Neuronal stem cell (in vitro differentiated cells): ENCODE measurements around the gene ANKRD7.

Source experiments
- DNase-seq: peaks from one replicate; pipeline ENCODE4 v3.0.0-alpha.2; 2013; ENCODE audit warnings: low spot score
- H2AFZ ChIP-seq: one replicate; pipeline ENCODE4 v1.6.1; 2013; ENCODE audit warnings: mild to moderate bottlenecking, low read length, inconsistent platforms
- H2AK5ac ChIP-seq: 2 replicates; pipeline ENCODE4 v1.6.1; 2013; ENCODE audit warnings: low read depth, mild to moderate bottlenecking, inconsistent platforms, low read length, moderate library complexity, mixed read lengths
- H2BK120ac ChIP-seq: 2 replicates; pipeline ENCODE4 v1.6.1; 2013; ENCODE audit warnings: low read depth, mild to moderate bottlenecking, inconsistent platforms, low read length, moderate library complexity, mixed read lengths
- H2BK12ac ChIP-seq: one replicate; pipeline ENCODE4 v1.6.1; 2013; ENCODE audit warnings: low read length, inconsistent platforms
- H2BK15ac ChIP-seq: 2 replicates; pipeline ENCODE4 v1.6.1; 2013; ENCODE audit warnings: mild to moderate bottlenecking, low read length, inconsistent platforms, mixed read lengths
- H2BK5ac ChIP-seq: one replicate; pipeline ENCODE4 v1.6.1; 2013; ENCODE audit warnings: inconsistent platforms, mild to moderate bottlenecking, low read length, moderate library complexity
- H3K14ac ChIP-seq: one replicate; pipeline ENCODE4 v1.6.1; 2013; ENCODE audit warnings: low read length, inconsistent platforms
- H3K18ac ChIP-seq: 2 replicates; pipeline ENCODE4 v1.6.1; 2013; ENCODE audit warnings: low read length, inconsistent platforms
- H3K23ac ChIP-seq: 2 replicates; pipeline ENCODE4 v1.6.1; 2013; ENCODE audit warnings: low read depth, mild to moderate bottlenecking, mixed read lengths, low read length, inconsistent platforms; ENCODE audit not compliant: poor library complexity
- H3K27ac ChIP-seq: replicated peaks from 3 replicates; pipeline ENCODE4 v1.5.1; 2013; ENCODE audit warnings: low read length, inconsistent platforms
- H3K27me3 ChIP-seq, 3 experiments: 2 replicates each; pipeline ENCODE4 v1.6.1; 2013; ENCODE audit warnings: low read length in 3 of 3, mild to moderate bottlenecking in 2 of 3, inconsistent platforms in 1 of 3, low read depth in 1 of 3, mixed read lengths in 1 of 3, moderate library complexity in 1 of 3; ENCODE audit not compliant: control insufficient read depth in 3 of 3, insufficient read depth in 3 of 3
- H3K36me3 ChIP-seq, 2 donors: replicated peaks in 1 of 2; 2 replicates each; pipeline ENCODE4 v1.6.1; 2013; ENCODE audit warnings: low read length in 2 of 2; ENCODE audit not compliant: control insufficient read depth in 2 of 2, insufficient read depth in 2 of 2
- H3K4ac ChIP-seq: 2 replicates; pipeline ENCODE4 v1.6.1; 2013; ENCODE audit warnings: inconsistent platforms, mild to moderate bottlenecking, low read length, moderate library complexity
- H3K4me1 ChIP-seq, 2 donors: 1 replicate in 1 of 2; 2 replicates in 1 of 2; pipeline ENCODE4 v1.6.1; 2013; ENCODE audit warnings: low read length in 2 of 2, low read depth in 1 of 2; ENCODE audit not compliant: control insufficient read depth in 2 of 2, insufficient read depth in 1 of 2
- H3K4me2 ChIP-seq: one replicate; pipeline ENCODE4 v1.6.1; 2013; ENCODE audit warnings: mild to moderate bottlenecking, low read length, inconsistent platforms; ENCODE audit not compliant: insufficient read depth, poor library complexity, severe bottlenecking
- H3K4me3 ChIP-seq, 2 donors: 2 replicates each; pipeline ENCODE4 v1.5.1; 2013; ENCODE audit warnings: low read length in 2 of 2, mild to moderate bottlenecking in 2 of 2, inconsistent platforms in 1 of 2, moderate library complexity in 1 of 2
- H3K79me1 ChIP-seq: one replicate; pipeline ENCODE4 v1.6.1; 2013; ENCODE audit warnings: low read depth, mild to moderate bottlenecking, inconsistent platforms, low read length, moderate library complexity
- H3K9ac ChIP-seq: one replicate; pipeline ENCODE4 v1.6.1; 2013; ENCODE audit warnings: mild to moderate bottlenecking, low read depth, low read length, inconsistent platforms; ENCODE audit not compliant: poor library complexity
- H3K9me3 ChIP-seq, 2 donors: replicated peaks in 1 of 2; 2 replicates each; pipeline versions ENCODE3 to v1.6.1; 2013; ENCODE audit warnings: low read length in 2 of 2, mild to moderate bottlenecking in 2 of 2, inconsistent platforms in 1 of 2, low read depth in 1 of 2, mixed read lengths in 1 of 2, moderate library complexity in 1 of 2; ENCODE audit not compliant: control insufficient read depth in 2 of 2, insufficient read depth in 1 of 2
- H4K8ac ChIP-seq: one replicate; pipeline ENCODE4 v1.6.1; 2013; ENCODE audit warnings: low read depth, mild to moderate bottlenecking, inconsistent platforms, low read length, moderate library complexity
- H4K91ac ChIP-seq: one replicate; pipeline ENCODE4 v1.6.1; 2013; ENCODE audit warnings: low read length, low read depth, mild to moderate bottlenecking, inconsistent platforms; ENCODE audit not compliant: poor library complexity
- WGBS, 2 donors: extraction: QIAGEN DNeasy Blood & Tissue Kit; methylation state at CpG; one replicate each; pipeline ENCODE4 v1.1.7; 2013; ENCODE audit warnings: missing lambda C conversion rate in 2 of 2, mixed read lengths in 1 of 2; ENCODE audit not compliant: insufficient read length in 2 of 2, insufficient replicate concordance in 1 of 2; ENCODE audit errors: extremely low coverage in 2 of 2; 5-methylcytosine and 5-hydroxymethylcytosine counted together

ANKRD7 gene

DNA sequence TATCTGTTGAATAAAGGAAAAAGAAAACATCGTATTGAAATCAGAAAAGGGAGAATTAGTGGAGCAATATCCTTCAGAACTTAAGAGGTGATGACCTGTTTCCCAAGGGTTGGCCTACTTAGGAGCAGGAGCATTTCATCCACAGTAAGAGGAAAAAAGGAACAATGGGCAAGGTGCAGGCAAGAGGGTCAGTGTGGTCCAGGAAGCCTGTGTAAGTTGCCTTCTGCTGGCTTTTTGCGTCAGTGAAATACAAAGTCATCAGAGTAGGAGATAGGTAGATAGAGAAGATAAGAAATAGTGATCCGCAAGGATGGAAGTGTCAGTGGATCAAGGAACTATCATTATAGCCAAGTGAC lies 5.4 kb upstream of the ANKRD7 start:
- Histone ChIP-seq H3K27ac (no peak overlapping the region), H2BK5ac (no peak overlapping the region), H3K4ac (no peak overlapping the region), H2AFZ (no peak overlapping the region), H4K8ac (no peak overlapping the region), H3K4me3 (no peak overlapping the region), H3K79me1 (no peaks in the 10 kb centered on the region), H3K14ac (no peak overlapping the region), H2BK12ac (no peak overlapping the region), H3K27me3 (no peaks in the 10 kb centered on the region), H3K4me2 (no peak overlapping the region), H2AK5ac (no peak overlapping the region), H2BK15ac (no peak overlapping the region), H3K4me1 (no peaks in the 10 kb centered on the region), H3K36me3 (no peaks in the 10 kb centered on the region), H3K9me3 (no peaks in the 10 kb centered on the region), H3K23ac (no peak overlapping the region), H3K9ac (no peak overlapping the region), H2BK120ac (no peak overlapping the region), H3K18ac (no peak overlapping the region), H4K91ac (no peak overlapping the region)
- whole genome bisulfite sequencing, 2 donors, result no CpG with 5 or more reads among the region's 3 CpGs
- no peak for DNase-seq

DNA sequence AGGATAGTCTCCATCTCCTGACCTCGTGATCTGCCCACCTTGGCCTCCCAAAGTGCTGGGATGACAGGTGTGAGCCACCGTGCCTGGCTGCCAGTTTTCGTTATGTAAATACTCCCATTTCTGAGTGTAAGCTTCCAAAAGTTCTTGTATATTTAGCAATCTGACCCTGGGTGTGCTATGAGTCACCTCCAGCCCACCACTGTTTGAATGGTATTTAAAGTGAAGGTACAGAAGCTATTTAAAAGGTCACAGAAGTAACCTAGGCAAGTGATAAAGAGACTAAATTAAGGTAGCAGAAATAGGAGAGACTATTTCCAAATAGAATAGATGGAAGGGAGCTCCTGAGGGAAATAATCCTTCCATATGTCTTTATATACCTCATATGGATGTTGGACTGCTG lies 3.9 kb upstream of the ANKRD7 start:
- Histone ChIP-seq H3K4ac (no peak overlapping the region), H3K18ac (no peak overlapping the region), H3K4me1 (no peaks in the 10 kb centered on the region), H3K36me3 (no peaks in the 10 kb centered on the region), H4K8ac (no peak overlapping the region), H2BK120ac (no peak overlapping the region), H3K14ac (no peak overlapping the region), H2BK5ac (no peak overlapping the region), H2AFZ (no peak overlapping the region), H4K91ac (no peak overlapping the region), H3K79me1 (no peaks in the 10 kb centered on the region), H3K23ac (no peak overlapping the region), H3K27me3 (no peaks in the 10 kb centered on the region), H3K4me2 (no peak overlapping the region), H3K9ac (no peak overlapping the region), H3K4me3 (no peak overlapping the region), H2AK5ac (no peak overlapping the region), H2BK12ac (no peak overlapping the region), H2BK15ac (no peak overlapping the region), H3K27ac (no peak overlapping the region), H3K9me3 (no peaks in the 10 kb centered on the region)
- no peak for DNase-seq
- no CpG with 5 or more reads among the region's 3 CpGs for WGBS, 2 donors

DNA sequence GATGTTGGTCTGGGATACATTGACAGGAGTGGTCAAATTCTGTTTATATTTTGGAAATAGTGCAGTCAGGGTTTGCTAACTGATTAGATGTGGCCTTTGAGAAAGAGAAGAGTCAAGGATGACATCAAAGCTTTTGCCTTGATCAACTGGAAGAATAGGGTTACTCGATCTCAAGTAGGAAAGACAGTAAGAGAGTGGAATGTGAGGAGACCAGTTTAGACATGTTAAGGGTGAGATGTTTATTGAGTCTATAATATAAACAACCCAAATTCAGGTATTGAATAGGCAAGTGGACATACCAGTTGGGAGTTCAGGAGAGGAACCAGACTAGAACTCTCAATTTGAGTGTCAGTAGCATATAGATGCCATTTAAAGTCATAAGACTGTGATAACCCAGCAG lies 1.9 kb upstream of the ANKRD7 start:
- Histone ChIP-seq H4K8ac (no peak overlapping the region), H2BK12ac (no peak overlapping the region), H3K14ac (no peak overlapping the region), H3K79me1 (no peaks in the 10 kb centered on the region), H4K91ac (no peak overlapping the region), H2AFZ (no peak overlapping the region), H2BK15ac (no peak overlapping the region), H3K4ac (no peak overlapping the region), H3K27ac (no peak overlapping the region), H3K4me2 (no peak overlapping the region), H3K23ac (no peak overlapping the region), H2BK5ac (no peak overlapping the region), H3K36me3 (no peaks in the 10 kb centered on the region), H3K9ac (no peak overlapping the region), H3K4me3 (no peak overlapping the region), H2AK5ac (no peak overlapping the region), H3K4me1 (no peaks in the 10 kb centered on the region), H3K18ac (no peak overlapping the region), H2BK120ac (no peak overlapping the region), H3K27me3 (no peaks in the 10 kb centered on the region), H3K9me3 (no peaks in the 10 kb centered on the region)
- no CpG with 5 or more reads among the region's 1 CpG for WGBS, 2 donors
- no peak for DNase-seq

DNA sequence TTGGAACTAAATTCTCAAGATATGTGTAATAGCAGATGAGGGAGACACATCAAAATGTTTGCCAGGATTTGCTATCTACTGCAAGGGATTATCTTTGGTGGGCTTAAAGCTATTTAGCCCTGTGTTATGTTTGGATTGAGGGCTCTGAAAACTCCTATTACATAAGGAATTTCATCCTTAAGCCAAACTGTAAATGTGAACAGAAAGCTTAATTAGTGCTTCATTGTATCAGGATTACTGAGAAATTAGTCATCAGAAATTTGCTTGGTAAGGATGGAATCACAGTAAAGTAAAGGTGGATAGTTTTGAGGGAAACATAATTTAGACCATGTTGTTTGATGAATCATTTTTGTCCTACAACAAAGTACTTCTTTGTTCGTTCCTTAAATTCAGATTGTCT lies 8.3 kb downstream of the ANKRD7 start:
- Histone ChIP-seq H3K14ac (no peak overlapping the region), H2BK12ac (no peak overlapping the region), H3K4me2 (no peak overlapping the region), H3K4me3 (no peak overlapping the region), H3K23ac (no peak overlapping the region), H2BK120ac (no peak overlapping the region), H4K91ac (no peak overlapping the region), H3K9ac (no peak overlapping the region), H3K36me3 (no peaks in the 10 kb centered on the region), H2BK15ac (no peak overlapping the region), H3K4me1 (no peaks in the 10 kb centered on the region), H3K9me3 (no peaks in the 10 kb centered on the region), H2AK5ac (no peak overlapping the region), H3K27ac (no peak overlapping the region), H3K4ac (no peak overlapping the region), H4K8ac (no peak overlapping the region), H2BK5ac (no peak overlapping the region), H3K79me1 (no peaks in the 10 kb centered on the region), H3K27me3 (no peaks in the 10 kb centered on the region), H3K18ac (no peak overlapping the region), H2AFZ (no peak overlapping the region)
- WGBS, 2 donors, result no CpG with 5 or more reads among the region's 1 CpG
- no peak for DNase-seq
